Limb (tissue), 2 donors: ENCODE data around the gene NDUFS5.
"Not testable (repeated sequence)": the region's sequence is repeated elsewhere in the genome, so short reads cannot be mapped to it uniquely, and the experiment has no call there.

Experiments
- DNase-seq, 2 donors: peaks; one replicate each; pipeline ENCODE4 v3.0.0-alpha.2; 2016; ENCODE audit errors: extremely low spot score in 2 of 2

The NDUFS5 gene

DNA sequence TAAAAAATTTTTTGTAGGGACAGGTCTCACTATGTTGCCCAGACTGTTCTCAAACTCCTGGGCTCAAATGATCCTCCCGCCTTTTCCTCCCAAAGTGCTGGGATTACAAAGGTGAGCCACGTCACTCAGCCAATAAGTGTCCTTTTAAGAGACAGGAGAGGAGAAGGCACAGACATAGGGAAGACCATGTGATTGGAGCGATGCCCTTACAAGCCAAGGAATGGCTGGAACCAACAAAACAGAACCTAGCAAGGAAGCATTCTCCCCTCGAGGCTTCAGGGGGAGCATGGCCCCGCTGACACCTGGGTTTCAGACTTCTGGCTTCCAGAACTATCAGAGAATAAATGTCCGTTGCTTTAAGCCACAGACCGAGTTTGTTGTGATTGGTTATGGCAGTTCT, 37.0 kb downstream of the NDUFS5 start:
- DNase-seq: no peak

DNA sequence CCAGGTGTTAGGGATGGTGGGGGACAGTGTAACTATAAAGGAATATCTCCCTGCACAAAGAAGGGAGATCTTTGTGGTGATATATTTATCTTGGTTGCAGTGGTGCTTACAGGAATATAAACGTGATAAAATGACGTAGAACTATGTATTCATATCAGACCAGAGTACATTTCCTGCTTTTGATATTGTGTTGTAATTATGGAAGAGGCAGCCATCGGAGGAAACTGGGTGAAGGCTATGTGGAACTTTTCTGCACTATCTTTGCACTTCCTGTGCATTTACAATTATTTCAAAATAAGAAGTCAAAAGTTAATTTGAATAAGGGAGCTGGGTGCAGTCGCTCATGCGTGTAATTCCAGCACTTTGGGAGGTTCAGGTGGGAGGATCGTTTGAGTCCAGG, 37.6 kb downstream of the NDUFS5 start:
- DNase-seq: no peak

DNA sequence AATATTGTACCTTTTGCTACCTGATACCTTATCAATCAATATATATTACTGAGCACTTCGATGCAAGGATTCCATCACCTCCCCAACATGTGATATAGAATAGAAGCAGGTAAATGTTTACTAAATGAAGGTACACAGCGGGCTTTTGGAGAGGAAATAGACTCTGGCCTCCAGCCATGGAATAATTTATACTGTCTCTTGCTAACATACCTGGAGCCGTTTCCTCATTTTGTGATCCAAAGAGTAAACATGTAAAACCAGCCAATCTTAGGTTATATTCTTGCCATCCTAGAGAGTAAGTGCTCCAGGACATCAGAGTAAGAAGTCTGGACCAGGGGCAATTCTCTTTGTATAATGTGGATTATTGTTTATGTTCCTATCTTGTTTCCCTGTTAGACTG, 39.4 kb downstream of the NDUFS5 start:
- DNase-seq: no peak

DNA sequence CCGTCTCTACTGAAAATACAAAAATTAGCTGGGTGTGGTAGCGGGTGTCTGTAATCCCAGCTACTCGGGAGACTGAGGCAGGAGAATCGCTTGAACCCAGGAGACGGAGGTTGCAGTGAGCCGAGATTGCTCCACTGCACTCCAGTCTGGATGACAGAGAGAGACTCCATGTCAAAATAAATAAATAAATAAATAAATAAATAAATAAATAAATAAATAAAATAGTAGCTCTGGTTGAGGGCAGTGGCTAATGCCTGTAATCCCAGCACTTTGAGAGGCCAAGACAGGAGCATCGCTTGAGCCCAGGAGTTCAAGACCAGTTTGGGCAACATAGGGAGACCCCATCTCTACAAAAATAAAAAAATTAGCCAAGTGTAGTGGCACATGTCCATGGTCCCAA, 42.1 kb downstream of the NDUFS5 start:
- not testable (repeated sequence) for DNase-seq

DNA sequence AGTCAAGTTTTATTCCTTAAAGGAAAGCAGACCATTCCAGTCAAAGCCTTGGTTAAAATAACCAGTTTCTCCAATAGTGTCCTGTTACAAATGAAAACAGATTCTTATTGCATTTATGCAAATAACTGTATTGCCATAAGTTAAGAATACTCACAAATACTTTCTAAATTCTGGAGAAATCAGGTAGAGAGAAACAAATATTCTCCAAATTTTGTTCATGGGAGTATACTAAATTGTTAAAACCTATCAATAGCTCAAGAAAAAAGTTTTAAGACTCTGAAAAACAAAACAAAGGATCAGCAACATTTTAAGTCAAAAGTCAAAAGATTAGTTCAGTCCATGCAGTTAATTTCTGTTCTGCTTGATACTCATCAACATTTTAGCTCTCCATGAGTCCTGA, 45.4 kb downstream of the NDUFS5 start:
- DNase-seq: not testable (repeated sequence)

DNA sequence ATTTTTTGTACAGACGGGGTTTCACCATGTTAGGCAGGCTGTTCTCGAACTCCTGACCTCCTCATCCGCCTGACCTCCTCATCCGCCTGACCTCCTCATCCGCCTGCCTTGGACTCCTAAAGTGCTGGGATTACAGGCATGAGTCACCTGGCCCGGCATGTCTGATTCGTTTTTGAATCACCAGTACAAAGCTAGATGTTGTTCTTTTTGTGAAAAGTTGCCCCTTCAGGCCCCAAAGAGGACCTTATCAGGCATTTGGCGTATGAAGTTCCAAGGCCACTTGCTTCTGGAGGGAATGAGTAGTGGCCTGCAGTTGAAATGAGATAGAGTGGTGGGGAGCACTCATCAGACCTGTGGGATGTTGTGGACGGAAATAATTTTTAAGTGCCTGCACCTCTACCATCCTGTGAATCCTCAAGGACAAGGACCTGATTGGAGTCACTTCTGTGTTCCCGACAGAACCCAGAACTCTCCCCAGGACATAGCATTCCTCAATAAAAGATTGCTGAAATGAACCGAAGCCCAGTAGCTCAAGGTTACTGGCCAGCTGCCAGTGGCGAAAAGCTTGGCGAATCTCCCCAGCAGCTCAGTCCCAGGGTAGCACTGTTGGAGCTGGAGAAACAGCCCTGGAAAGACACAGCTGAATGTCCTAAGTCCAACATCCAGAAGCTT, 50.1 kb downstream of the NDUFS5 start:
- DNase-seq: no peak

DNA sequence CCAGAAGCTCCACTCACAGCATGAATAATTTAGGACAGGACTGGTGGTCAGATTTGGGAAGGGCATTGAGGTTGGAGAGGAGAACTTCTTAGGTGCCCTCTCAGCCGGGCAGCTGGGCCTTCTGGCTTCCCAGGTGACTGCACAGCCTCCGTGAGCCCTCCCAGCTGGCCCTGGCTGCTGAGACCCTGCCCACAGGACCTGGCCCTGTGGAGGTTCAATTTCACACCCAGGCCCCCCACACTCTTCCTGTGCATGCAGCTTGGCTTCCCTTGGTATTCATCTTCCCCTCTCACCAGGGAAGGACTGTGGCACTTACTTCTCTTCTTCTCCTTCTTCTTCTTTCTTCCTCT, 50.6 kb downstream of the NDUFS5 start:
- no peak for DNase-seq

DNA sequence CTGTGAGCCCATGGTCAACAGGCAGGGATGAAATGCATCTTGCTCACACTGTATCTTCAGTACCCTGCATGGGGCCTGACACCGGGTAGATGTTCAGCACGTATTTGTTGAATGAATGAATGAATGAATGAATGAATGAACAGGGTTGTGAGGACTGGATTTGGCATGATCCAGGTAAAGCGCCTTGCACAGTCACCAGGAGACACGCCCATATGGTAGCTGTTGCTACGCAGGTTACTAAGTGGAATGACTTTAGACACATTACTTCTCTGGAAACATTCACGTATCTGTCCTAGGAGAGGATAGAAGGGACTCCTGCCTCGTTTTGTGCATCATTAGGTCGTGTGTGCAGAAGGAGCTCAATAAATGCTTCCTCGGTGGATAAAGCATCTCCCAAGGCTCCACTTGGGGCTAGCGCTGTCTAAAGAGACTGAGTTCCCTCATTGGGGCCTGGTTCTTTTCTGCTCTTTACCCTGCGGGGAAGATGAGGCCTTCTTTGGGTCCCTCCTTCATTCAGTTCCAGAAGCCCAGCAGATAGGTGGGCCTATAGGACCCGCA, 54.2 kb downstream of the NDUFS5 start:
- DNase-seq: no peak

DNA sequence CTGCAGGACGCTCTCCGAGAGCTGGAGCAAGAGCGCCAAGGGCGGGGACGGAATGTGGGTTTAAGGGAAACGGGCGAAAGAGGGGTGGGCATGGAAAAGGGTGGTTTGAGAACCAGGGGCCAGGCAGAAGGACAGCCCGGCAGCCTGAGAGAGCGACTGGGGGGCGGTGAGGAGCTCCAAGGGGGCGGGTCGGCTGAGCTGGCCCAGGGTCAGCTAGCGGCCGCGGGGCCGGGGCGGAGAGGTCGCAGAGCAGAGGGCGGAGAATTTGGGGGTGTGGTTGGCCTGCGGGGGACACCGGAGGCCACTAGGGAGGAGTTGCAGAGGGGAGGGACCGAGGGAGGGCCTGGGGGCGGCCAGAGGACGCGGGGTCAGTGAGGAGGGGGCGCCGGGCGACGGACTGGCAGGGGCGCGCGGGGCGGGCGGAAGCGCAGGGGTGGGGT, 54.7 kb downstream of the NDUFS5 start:
- DNase-seq: peak in 1 of 2 donors; percentile 24

DNA sequence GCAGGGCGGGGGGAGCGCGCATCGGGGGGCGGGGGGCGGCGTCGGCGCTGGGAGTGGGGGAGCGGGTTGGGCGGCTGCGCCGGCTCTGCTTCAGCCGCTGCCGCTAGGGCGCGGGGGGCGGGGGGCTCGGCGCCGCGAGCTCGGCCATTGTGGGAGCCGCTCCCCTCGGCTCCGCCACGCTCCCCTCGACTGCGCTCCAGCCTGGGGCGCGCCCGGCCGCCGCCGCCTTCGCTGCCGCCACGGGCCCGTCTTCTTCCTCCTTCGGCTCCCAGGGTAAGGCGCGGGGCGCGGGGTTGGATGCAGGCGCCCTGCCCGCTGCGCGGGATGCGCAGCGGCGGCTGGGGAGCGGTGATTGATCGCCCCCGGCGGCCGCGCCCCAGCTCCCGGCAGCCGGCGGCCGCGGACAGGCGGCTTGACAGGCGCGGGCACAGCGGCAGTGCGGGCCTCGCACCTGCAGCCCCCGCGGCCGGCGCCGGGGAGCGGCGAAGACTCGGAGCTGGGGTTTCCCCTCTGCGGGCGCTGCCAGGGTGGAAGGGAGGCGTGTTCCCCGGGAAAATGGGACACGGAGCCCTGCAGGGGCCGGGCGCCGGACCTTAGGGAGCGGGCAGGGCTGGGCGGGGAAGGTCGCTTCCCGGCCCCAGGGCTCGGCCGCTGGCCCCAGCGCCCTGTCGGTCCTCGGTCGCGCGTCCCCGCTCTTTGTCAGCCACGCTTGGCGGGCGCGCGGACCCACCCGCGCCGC, 55.3 kb downstream of the NDUFS5 start:
- DNase-seq: peak in 1 of 2 donors; percentile 83

DNA sequence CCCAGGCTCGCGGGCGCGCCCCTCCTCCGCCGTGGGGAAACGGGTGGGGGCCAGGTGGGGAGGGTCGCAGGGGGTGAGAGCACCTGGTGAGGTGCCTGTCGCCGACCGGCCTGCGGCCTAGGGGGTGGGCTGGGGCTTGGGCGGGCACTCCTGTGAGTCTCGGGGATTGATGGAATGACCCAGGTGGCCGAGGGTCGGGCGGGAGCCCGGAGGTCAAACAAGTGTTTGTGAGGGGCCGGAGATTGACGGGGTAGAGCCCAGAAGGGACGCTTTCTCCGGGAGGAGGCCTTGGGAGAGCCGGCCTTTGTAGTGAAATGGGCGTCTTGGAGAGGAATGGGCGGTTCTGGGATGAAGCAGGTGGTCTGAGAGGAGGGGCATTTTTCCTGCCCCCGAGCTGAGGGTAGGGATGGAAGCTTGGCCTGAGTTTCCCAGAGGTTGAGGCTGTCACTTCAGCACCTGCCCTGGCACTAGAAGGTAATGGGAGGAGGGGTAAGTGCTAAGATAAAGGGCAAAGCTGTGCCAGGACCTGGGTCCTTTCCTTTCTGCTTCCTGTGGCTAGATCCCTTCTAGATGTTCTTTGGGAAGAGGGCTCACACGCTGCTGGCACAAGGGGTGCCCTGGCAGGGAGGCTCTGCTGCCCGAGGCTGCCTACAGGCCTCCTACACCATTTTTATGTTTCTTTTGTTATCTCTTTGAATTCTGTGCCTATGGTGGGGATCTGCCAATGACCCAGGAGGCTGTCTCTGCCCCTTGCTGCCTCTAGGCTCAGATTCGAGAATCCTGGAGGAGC, 56.1 kb downstream of the NDUFS5 start:
- no peak for DNase-seq

DNA sequence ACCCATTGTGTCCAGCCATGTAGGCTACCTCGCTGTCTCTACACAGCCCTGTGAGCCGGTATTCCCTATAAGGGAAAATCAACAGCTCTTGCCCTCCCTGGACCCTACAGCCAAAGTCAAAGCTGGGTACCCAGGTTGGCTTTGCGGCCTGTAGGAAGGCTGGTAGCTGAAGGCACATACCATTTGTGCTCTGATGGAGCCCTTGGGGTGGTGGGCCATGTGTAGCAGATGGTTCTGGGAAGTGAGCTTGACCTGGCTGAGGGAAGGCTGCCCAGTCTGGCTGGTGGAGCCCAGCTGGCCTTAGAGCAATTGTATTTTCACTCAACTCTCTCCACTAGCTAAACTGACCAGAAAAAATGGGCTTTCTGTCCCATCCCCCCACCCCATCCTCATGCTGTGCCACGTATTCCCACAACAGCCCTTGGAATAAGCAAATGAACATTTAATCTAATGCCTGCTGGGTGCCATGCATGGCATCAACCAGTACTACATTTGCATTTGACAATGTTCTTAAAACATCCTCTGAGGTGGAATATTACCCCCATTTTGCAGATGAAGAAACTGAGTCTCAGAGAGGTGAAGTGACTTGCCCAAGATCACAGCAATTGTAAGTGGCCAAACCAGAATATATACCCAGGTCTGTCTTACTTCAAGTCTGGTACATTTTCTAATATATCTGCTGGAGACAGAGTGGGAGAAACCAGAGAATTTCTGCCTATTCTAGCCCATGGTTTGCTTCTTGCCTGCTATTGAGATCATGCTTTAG, 56.8 kb downstream of the NDUFS5 start:
- DNase-seq: no peak

DNA sequence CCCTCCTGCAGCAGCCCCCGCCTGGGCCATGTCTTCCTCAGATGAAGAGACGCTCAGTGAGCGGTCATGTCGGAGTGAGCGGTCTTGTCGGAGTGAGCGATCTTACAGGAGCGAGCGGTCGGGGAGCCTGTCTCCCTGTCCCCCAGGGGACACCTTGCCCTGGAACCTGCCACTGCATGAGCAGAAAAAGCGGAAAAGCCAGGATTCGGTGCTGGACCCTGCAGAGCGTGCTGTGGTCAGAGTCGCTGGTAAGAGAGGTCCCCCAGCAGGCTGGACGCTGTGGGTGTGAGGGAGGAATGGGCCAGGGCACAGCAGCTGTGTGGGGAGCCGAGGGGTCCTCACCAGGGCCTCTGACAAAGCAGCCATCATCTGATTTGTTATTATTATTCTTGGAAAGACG, 58.0 kb downstream of the NDUFS5 start:
- DNase-seq: no peak
